ENCODE measurements around the gene UGT1A1.
A peak's percentile ranks its signal among the peaks of the same experiment; 100 is the strongest.
"Not testable (repeated sequence)": the region's sequence is repeated elsewhere in the genome, so short reads cannot be mapped to it uniquely, and the experiment has no call there.

Gene UGT1A1

DNA sequence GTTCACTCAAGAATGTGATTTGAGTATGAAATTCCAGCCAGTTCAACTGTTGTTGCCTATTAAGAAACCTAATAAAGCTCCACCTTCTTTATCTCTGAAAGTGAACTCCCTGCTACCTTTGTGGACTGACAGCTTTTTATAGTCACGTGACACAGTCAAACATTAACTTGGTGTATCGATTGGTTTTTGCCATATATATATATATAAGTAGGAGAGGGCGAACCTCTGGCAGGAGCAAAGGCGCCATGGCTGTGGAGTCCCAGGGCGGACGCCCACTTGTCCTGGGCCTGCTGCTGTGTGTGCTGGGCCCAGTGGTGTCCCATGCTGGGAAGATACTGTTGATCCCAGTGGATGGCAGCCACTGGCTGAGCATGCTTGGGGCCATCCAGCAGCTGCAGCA, at the start of gene UGT1A1:
Gene UGT1A1 (plus strand): TSS at position 228 of the 400 bp plus-strand sequence. CDS start 18 bp downstream, at position 246.
- no peak for DNase-seq

DNA sequence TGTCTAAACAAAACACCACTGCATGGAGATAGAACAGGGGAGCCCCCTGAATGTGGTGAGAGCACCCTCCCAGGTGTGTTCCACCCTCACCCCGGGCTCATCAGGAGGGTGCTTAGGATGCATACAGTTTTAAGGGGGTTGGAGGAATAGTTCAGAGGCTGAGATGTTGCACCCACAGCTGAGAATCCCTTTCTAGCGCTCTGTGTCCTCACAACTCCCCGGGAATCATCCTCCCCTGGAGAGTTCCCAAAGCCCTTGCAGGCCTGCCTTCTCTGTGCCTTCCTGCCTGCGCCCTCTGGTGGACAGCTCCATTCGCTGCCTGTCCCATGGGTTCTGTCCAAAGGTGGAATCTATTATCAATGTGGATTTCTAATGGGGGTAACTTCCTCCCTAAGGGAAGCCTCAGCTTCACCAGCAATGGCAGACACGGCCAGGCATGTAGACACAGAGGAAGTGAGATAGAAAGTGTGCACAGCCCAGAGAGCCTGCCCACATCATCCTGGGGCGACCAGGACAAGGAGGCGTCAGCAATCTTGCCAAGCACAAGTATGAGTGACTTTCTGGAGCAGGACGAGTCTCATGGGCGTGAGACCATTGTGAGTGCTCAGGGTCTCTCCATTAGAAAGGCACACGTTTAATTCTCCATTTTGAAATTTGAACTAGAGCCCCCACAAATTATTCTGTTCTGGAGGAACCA, 48.6 kb upstream of the UGT1A1 start:
- peak; percentile 74 for DNase-seq

DNA sequence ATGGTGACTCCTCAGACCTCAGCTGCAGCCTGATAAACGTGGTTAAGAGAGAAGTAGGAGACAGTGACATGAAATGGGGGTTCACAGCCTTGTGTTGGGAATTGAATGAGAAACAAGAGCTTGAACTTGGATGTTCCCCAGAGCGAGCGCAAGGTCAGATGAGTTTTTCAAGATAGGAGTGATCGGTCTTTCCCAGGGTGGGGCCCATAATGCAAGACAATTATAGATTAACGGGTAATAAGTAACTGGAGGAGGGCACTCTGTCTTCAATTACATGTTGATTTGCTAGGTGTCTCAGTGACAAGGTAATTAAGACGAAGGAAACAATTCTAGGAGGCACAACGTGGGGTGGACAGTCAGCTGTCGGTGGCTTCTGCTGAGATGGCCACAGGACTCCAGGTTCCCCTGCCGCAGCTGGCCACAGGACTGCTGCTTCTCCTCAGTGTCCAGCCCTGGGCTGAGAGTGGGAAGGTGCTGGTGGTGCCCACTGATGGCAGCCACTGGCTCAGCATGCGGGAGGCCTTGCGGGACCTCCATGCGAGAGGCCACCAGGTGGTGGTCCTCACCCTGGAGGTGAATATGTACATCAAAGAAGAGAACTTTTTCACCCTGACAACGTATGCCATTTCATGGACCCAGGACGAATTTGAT, 47.3 kb upstream of the UGT1A1 start, which contains the start of gene UGT1A5:
Gene UGT1A5 (plus strand): TSS at position 297 of the 651 bp plus-strand sequence. CDS start 85 bp downstream, at position 382.
- DNase-seq, result no peak

DNA sequence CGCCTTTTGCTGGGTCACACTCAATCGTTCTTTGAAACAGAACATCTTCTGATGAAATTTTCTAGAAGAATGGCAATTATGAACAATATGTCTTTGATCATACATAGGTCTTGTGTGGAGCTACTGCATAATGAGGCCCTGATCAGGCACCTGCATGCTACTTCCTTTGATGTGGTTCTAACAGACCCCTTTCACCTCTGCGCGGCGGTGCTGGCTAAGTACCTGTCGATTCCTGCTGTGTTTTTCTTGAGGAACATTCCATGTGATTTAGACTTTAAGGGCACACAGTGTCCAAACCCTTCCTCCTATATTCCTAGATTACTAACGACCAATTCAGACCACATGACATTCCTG, 46.8 kb upstream of the UGT1A1 start:
- no peak for DNase-seq

DNA sequence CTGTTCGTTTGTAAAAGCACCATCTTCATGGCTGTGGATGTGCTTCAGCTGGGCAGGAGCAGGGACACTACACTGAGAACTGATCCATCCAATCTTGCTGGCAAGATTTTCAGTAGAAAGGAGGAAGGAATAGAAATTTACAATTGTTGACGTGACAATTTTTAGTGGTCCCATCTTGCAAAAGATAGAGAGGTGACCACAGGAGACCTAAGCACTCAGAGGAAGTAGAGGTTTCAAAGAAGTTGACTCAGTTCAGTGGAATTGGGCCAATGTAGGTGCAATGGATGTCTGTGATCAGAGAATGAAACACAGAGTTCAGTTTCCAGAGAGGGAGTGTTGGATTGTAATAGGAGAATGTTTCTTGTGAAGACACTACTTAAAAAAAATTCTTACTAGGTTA, 45.9 kb upstream of the UGT1A1 start:
- no peak for DNase-seq

DNA sequence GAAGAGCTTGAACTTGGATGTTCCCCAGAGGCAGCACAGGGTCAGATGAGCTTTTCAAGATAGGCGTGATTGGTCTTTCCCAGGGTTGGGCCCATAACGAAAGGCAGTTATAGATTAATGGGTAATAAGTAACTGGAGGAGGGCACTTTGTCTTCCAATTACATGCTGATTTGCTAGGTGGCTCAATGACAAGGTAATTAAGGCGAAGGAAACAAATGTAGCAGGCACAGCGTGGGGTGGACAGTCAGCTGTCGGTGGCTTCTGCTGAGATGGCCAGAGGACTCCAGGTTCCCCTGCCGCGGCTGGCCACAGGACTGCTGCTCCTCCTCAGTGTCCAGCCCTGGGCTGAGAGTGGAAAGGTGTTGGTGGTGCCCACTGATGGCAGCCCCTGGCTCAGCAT, 41.5 kb upstream of the UGT1A1 start, which contains the start of gene UGT1A4:
Gene UGT1A4 (plus strand): TSS at position 185 of the 400 bp plus-strand sequence. CDS start 85 bp downstream, at position 270.
- no peak for DNase-seq

DNA sequence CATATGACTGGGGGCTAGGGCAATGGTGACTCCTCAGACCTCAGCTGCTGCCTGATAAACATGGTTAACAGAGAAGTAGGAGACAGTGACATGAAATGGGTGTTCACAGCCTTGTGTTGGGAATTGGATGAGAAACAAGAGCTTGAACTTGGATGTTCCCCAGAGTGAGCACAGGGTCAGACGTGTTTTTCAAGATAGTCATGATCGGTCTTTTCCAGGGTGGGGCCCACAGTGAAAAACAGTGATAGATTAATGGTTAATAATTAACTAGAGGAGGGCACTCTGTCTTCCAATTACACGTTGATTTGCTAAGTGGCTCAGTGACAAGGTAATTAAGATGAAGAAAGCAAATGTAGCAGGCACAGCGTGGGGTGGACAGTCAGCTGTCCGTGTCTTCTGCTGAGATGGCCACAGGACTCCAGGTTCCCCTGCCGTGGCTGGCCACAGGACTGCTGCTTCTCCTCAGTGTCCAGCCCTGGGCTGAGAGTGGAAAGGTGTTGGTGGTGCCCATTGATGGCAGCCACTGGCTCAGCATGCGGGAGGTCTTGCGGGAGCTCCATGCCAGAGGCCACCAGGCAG, 31.3 kb upstream of the UGT1A1 start, which contains the start of gene UGT1A3:
Gene UGT1A3 (plus strand): TSS at position 320 of the 579 bp plus-strand sequence. CDS start 85 bp downstream, at position 405.
- no peak for DNase-seq

DNA sequence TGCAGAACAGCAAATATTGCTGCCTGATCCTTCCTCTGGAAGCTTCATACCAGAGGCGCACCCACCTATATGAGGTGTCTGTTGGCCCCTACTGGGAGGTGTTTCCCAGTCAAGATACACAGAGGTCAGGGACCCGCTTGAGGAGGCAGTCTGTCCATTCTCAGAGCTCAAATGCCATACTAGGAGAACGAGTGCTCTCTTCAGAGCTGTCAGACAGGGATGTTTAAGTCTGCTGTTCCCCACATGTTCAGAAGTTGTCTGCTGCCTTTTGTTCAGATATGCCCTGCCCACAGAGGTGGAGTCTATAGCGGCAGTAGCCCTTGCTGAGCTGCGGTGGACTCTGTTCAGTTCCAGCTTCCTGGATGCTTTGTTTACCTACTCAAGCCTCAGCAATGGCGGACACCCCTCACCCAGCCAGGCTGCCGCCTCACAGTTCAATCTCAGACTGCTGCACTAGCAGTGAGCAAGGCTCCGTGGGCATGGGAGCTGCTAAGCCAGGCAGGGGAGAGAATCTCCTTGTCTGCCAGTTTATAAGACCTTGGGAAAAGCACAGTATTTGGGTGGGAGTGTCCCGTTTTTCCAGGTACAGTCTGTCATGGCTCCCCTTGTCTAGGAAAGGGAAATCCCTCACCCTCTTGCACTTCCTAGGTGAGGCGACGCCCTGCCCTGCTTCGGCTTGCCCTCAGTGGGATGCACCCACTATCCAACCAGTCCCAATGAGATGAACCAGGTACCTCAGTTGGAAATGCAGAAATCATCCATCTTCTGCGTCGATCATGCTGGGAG, 23.0 kb upstream of the UGT1A1 start:
- not testable (repeated sequence) for DNase-seq

DNA sequence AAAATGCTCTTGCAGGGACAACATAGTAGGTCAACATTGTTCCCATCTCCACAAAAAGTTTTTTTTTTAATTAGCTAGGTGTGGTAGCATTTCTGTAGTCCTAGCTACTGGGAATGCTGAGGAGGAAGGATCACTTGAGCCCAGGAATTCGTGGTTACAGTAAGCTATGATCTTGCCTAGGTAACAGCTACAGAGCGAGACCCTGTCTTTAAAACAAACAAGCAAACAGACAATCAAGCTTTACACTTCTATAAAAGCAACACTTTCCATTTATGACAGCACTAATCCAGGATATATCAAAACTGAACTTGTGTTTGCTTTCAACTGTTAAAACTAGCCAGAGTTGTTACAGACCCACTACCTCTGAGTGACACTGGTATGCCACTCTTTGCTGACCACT, 19.2 kb upstream of the UGT1A1 start:
- no peak for DNase-seq

DNA sequence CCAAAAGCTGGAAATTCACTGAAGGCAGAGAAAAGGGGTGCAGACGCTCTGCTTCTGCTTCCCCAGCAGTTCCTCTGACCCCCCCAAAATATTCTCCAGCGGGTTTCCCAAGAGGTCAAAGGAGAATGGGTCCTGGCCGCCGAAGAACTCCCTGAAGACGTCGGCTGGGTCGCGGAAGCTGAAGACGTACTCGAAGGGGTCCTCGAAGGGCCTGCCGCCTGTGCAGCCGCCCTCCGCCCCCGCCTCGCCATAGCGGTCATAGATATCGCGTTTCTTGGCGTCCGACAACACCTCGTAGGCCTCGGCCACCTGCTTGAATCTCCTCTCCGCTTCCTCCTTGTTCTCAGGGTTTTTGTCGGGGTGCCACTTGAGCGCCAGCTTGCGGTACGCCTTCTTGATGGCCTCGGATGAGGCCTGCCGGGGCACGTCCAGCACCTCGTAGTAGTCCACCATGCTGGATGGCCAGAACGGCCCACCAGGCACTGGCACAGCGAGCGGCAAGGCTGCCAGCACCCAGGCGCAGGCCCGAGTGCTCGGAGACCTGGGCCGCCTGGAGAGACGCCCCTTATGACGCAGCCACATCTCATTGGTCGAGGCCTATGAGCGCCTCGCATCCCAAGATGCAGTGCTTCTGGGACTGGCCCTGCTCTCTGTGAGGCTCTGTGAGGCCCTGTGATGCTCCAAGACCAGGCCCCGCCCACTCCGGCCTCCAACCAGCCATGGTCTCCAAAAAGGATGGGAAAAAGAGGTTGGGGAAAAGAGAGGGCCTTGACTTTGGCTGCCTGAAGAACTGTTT, 16.4 kb upstream of the UGT1A1 start:
- DNase-seq, result no peak

DNA sequence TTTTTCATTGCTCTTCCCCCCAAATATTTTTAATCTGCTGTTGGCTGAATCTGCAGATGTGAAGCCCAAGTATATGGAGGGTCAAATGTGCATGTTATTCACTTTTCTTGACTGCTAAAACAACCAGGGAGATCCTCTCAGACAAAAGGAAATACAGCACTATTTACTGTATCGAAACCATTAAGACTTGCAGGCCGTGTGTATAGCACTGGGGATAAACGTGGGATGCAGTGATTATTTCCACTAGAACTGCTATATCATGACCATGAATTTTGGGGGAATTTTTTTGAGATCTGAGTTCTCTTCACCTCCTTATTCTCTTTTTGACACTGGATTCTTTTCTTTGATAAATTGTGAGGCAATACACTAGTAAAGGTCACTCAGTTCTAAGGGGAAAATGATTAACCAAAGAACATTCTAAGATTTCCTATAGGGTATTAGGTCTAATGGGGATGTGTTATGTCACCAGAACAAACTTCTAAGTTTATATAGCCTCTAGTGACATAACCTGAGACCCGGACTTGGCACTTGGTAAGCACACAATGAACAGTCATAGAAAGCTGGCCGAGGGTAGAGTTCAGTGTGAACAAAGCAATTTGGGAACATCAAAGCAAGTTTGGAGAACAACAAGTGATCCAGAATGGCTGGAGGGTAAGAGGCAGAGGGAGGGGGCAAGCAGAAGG, 14.9 kb upstream of the UGT1A1 start:
- no peak for DNase-seq

DNA sequence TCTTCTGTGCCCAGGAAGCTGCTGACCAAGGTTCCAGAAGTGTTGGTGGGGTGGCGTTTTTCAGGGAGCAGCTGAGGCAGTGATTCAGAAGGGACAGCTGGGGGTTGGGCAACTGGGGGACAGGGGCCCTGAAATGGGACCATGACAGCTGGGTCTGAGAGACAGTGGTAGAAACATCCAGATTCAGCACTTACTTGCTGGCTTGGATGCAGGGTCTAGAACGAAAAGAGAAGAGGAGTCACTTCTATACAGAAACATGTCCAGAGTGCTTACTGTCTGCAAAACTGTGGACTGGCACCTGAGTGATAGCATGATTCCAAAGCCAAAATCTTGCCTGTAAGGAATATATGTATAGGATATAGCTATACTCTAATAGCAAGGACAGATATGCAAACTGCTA, 14.2 kb upstream of the UGT1A1 start:
- not testable (repeated sequence) for DNase-seq

DNA sequence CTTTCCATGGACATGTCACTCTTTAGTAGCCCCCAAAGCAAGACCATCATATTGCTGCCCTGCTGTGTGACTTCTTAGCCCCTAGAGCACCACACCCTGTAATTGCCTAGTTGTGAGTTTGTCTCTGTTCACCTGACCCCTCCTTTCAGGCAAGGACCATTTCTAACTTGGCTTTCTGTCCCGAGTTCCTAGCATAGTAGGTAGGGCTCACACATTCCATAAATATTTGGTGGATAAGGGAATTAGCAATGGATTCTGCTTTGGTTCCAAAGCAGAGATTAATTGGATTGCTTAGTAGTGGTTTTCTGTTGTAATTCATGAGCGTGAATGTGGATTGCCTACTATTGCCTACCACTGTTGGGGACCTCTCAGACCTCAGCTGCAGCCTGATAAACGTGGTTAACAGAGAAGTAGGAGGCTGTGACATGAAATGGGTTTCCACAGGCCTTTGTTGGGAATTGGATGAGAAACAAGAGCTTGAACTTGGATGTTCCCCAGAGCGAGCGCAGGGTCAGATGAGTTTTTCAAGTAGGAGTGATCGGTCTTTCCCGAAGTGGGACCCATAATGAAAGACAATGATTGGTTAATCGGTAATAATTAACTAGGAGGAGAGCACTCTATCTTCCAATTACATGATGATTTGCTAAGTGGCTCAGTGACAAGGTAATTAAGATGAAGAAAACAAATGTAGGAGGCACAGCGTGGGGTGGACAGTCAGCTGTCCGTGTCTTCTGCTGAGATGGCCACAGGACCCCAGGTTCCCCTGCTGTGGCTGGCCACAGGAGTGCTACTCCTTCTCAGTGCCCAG, 13.4 kb upstream of the UGT1A1 start:
- no peak for DNase-seq

DNA sequence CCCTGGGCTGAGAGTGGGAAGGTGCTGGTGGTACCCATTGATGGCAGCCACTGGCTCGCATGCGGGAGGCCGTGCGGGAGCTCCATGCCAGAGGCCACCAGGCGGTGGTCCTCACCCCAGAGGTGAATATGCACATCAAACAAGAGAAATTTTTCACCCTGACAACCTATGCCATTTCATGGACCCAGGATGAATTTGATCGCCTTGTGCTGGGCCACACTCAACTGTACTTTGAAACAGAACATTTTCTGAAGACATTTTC, 12.9 kb upstream of the UGT1A1 start:
- no peak for DNase-seq

DNA sequence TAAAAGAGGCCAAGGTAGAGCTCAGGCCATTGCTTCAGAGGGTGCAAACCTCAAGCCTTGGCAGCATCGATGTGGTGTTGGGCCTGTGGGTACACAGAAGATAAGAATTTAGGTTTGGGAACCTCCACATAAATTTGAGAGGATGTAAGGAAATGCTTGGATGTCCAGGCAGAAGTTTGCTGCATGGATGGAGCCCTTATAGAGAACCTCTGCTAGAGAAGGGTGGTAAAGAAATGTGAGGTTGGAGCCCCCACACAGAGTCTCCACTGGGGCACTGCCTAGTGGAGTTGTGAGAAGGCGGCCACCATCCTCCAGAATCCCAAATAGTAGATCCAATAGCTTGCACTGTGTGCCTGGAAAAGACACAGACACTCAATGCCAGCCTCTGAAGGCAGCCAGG, 9.4 kb upstream of the UGT1A1 start:
- DNase-seq, result not testable (repeated sequence)

DNA sequence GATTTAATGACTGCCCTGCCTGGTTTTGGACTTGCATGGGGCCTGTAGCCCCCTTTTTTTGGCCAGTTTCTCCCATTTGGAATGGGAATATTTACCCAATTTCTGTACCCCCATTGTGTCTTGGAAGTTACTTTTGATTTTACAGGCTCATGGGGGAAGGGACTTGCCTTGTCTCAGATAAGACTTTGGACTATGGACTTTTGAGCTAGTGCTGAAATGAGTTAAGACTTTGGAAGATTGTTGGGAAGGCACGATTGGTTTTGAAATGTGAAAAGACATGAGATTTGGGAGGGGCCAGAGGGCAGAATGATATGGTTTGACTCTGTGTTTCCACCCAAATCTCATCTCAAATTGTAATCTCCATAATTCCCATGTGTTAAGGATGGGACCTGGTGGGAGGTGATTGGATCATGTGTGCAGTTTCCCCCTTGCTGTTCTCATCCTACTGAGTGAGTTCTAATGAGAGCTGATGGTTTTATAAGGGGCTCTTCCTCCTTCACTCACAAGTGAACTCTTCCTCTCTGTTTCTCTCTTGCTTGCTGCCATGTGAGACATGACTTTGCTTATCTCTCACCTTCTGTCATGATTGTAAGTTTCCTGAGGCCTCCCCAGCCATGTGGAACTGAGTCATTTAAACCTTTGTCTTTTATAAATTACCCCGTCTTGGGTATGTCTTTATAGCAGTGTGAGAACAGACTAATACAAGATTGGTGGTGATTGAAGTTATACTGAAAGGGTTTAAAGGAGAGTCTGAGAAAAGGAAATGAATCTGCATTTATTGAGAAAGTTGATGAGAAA, 8.7 kb upstream of the UGT1A1 start:
- not testable (repeated sequence) for DNase-seq

DNA sequence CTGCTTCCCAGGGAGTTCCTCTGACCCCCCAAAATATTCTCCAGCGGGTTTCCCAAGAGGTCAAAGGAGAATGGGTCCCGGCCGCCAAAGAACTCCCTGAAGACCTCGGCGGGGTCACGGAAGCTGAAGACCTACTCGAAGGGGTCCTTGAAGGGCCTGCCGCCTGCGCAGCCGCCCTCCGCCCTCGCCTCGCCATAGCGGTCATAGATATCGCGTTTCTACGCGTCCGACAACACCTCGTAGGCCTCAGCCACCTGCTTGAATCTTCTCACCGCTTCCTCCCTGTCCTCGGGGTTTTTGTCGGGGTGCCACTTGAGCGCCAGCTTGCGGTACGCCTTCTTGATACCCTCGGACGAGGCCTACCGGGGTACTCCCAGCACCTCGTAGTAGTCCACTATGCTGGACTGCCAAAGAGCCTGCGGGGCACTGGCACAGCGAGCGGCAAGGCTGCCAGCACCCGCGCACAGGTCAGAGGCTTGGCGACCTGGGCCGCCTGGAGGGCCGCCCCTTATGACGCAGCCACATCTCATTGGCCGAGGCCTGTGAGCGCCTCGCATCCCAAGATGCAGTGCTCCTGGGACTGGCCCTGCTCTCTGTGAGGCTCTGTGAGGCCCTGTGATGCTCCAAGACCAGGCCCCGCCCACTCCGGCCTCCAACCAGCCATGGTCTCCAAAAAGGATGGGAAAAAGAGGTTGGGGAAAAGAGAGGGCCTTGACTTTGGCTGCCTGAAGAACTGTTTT, 5.0 kb upstream of the UGT1A1 start:
- DNase-seq, result no peak

DNA sequence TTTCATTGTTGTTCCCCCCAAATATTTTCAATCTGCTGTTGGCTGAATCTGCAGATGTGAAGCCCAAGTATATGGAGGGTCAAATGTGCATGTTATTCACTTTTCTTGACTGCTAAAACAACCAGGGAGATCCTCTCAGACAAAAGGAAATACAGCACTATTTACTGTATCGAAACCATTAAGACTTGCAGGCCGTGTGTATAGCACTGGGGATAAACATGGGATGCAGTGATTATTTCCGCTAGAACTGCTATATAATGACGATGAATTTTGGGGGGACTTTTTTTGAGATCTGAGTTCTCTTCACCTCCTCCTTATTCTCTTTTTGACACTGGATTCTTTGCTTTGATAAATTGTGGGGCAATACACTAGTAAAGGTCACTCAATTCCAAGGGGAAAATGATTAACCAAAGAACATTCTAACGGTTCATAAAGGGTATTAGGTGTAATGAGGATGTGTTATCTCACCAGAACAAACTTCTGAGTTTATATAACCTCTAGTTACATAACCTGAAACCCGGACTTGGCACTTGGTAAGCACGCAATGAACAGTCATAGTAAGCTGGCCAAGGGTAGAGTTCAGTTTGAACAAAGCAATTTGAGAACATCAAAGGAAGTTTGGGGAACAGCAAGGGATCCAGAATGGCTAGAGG, 3.5 kb upstream of the UGT1A1 start:
- no peak for DNase-seq

DNA sequence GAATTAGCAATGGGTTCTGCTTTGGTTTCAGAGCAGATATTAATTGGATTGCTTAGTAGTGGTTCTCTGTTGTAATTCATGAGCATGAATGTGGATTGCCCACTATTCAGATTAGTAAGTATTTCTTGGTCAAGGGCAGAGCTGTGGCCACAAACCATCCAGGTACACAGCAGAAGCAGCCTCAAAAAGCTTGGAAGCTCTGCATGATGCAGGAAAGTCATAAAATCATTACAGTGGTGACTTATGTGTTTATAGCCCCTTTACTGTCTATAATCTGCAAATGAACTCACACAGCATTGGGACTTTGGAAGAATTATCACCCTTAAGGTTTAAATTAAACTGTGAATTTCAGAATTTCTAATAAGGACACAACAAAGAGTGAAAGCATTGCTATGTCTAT, 1.9 kb upstream of the UGT1A1 start:
- no peak for DNase-seq
